Measurements from ENCODE around the gene ANKRD45. TPM values are rescaled to one million over a fixed set of nuclear protein-coding genes. Genes with fewer than 3 reads are reported as not detected.
A peak's percentile ranks its signal among the peaks of the same experiment; 100 is the strongest.

The ANKRD45 gene
- polyA plus RNA-seq, 2 of the 4 experiments (the other 2 are of a cell fraction), result 0.18 to 0.27 TPM

- FAIRE-seq, result no peak
- Histone ChIP-seq H3K4me2 (no peak overlapping the region), H3K4me3 (no peak overlapping the region), H3K27ac (no peak overlapping the region), H3K9me3 (peaks cover 5% of the 10 kb centered on the region; the same call in 1 of the 3 replicates), H3K4me1 (no peaks in the 10 kb centered on the region)
- peak in 1 of 2 experiments; percentile 12 for DNase-seq (ENCODE audit: low read depth in 1 of 2, low spot score in 1 of 2)
- CTCF ChIA-PET, result no interaction called here
- POLR2A ChIA-PET, result no interaction called here
- ATAC-seq, result peak; percentile 39 to 62; a peak in 2 of 6 replicates
- 44% methylated on average over 6 of the region's 6 CpGs for WGBS (ENCODE audit: missing lambda C conversion rate)
- no peak for TF ChIP-seq FOSL2 (IDR thresholded peaks at IDR 0.05)
- TF ChIP-seq FOSL2 (CRISPR knock-in tag; IDR thresholded peaks at IDR 0.05), result no peak
- TF ChIP-seq SMC3 (IDR thresholded peaks at IDR 0.05), result no peak
- TF ChIP-seq HES2 (IDR thresholded peaks at IDR 0.05), result no peak
- TF ChIP-seq POLR2AphosphoS2 (conservative IDR thresholded peaks at IDR 0.05; ENCODE audit: low read length), result no peak
- no peak for TF ChIP-seq KDM5A (IDR thresholded peaks at IDR 0.05)
- no peak for TF ChIP-seq MAX (IDR thresholded peaks at IDR 0.05)
- TF ChIP-seq HDAC2 (IDR thresholded peaks at IDR 0.05), result no peak
- no peak for TF ChIP-seq ATOH8 (CRISPR knock-in tag; IDR thresholded peaks at IDR 0.05; ENCODE audit: low read depth)
- no peak for TF ChIP-seq EP300 (IDR thresholded peaks at IDR 0.05)
- no peak for TF ChIP-seq ELK1 (IDR thresholded peaks at IDR 0.05; ENCODE audit: low read depth, low read length)
- no peak for TF ChIP-seq NR3C1 (IDR thresholded peaks at IDR 0.05)
- no peak for TF ChIP-seq HOXB13 (CRISPR knock-in tag; IDR thresholded peaks at IDR 0.05; ENCODE audit: low read depth)
- TF ChIP-seq ZSCAN20 (CRISPR knock-in tag; IDR thresholded peaks at IDR 0.05), result no peak
- no peak for TF ChIP-seq NFE2L2 (conservative IDR thresholded peaks at IDR 0.05; ENCODE audit: low read length)
- no peak for TF ChIP-seq MAFK (IDR thresholded peaks at IDR 0.05; ENCODE audit: partially characterized antibody)
- TF ChIP-seq ZNF302 (CRISPR knock-in tag; IDR thresholded peaks at IDR 0.05), result no peak
- TF ChIP-seq HOXA7 (CRISPR knock-in tag; IDR thresholded peaks at IDR 0.05), result no peak
- TF ChIP-seq RCOR1 (IDR thresholded peaks at IDR 0.05; ENCODE audit: low read depth, low read length), result no peak
- TF ChIP-seq POLR2A (IDR thresholded peaks at IDR 0.05; ENCODE audit: low read length), result no peak
- no peak for TF ChIP-seq E2F6 (IDR thresholded peaks at IDR 0.05; ENCODE audit: borderline replicate concordance, low read depth)
These were observed 106.8 kb downstream of the ANKRD45 start for GRCh38 chr1:173562813-173563212.

GRCh38 chr1:173561263-173561662 is 108.4 kb downstream of the ANKRD45 start:
- ATAC-seq, result no peak
- CTCF ChIA-PET, result interaction anchor here (1.2 to 2.2 kb wide), 2 partner anchors 13 to 130 kb away, joined by 3 to 7 read pairs; no protein-coding TSS in a partner anchor
- POLR2A ChIA-PET, result no interaction called here
- H3K9me3 ChIP-seq, result peaks cover 5% of the 10 kb centered on the region; the same call in 1 of the 3 replicates
- FAIRE-seq, result no peak
- WGBS (ENCODE audit: missing lambda C conversion rate), result 81% methylated on average over 1 of the region's 1 CpG
- H3K4me3 ChIP-seq, result no peak overlapping the region
- H3K4me1 ChIP-seq, result no peaks in the 10 kb centered on the region
- TF ChIP-seq MAFK (IDR thresholded peaks at IDR 0.05; ENCODE audit: partially characterized antibody), result peak; percentile 90
- TF ChIP-seq RAD21 (conservative IDR thresholded peaks at IDR 0.05 in 1 of 2, IDR thresholded peaks at IDR 0.05 in 1 of 2), result no peak
- H3K4me2 ChIP-seq, result no peak overlapping the region
- no peak overlapping the region for H3K27ac ChIP-seq
- no peak for DNase-seq (ENCODE audit: low read depth in 1 of 2, low spot score in 1 of 2)

- FAIRE-seq, result no peak
- DNase-seq (ENCODE audit: low read depth in 1 of 2, low spot score in 1 of 2), result no peak
- POLR2A ChIA-PET, result no interaction called here
- CTCF ChIA-PET, result interaction anchor here (2.2 kb wide), 1 partner anchor 129 kb away, joined by 7 read pairs; no protein-coding TSS in a partner anchor
- TF ChIP-seq BHLHE40 (IDR thresholded peaks at IDR 0.05; ENCODE audit: low read depth, low read length) (no peak), KDM5A (IDR thresholded peaks at IDR 0.05) (no peak), RCOR1 (IDR thresholded peaks at IDR 0.05; ENCODE audit: low read depth, low read length) (no peak), CHD2 (IDR thresholded peaks at IDR 0.05; ENCODE audit: low read length, partially characterized antibody) (no peak), RARB (CRISPR knock-in tag; IDR thresholded peaks at IDR 0.05) (no peak)
- H3K9me3 ChIP-seq, result peaks cover 5% of the 10 kb centered on the region; the same call in 1 of the 3 replicates
- no peaks in the 10 kb centered on the region for H3K4me1 ChIP-seq
- H3K4me2 ChIP-seq, result no peak overlapping the region
- H3K4me3 ChIP-seq, result no peak overlapping the region
- H3K27ac ChIP-seq, result no peak overlapping the region
- ATAC-seq, result no peak
- WGBS (ENCODE audit: missing lambda C conversion rate), result 61% methylated on average over 3 of the region's 3 CpGs
These were observed 109.3 kb downstream of the ANKRD45 start for GRCh38 chr1:173560285-173560880.
